Urinary bladder (tissue), 4 donors: ENCODE results near the gene SH3GLB1. TPM values are rescaled to one million over a fixed set of nuclear protein-coding genes. Genes with fewer than 3 reads are reported as not detected.
"Not testable (repeated sequence)": the region's sequence is repeated elsewhere in the genome, so short reads cannot be mapped to it uniquely, and the experiment has no call there.

Experiments
- DNase-seq: peaks from one replicate; pipeline ENCODE4 v3.0.0-alpha.2; 2015; ENCODE audit errors: extremely low spot score
- H3K27ac ChIP-seq: one replicate; pipeline ENCODE4 v1.5.1; 2013; ENCODE audit warnings: low read depth, mild to moderate bottlenecking, moderate library complexity
- H3K36me3 ChIP-seq: one replicate; pipeline ENCODE4 v1.6.1; 2013; ENCODE audit warnings: mild to moderate bottlenecking, moderate library complexity; ENCODE audit not compliant: insufficient read depth
- H3K4me1 ChIP-seq: one replicate; pipeline ENCODE4 v1.6.1; 2013; ENCODE audit warnings: mild to moderate bottlenecking, moderate library complexity; ENCODE audit not compliant: insufficient read depth
- H3K4me3 ChIP-seq: one replicate; pipeline ENCODE4 v1.5.1; 2013; ENCODE audit warnings: low read depth, low read length
- WGBS: extraction: QIAGEN DNeasy Blood & Tissue Kit; methylation state at CpG from one replicate; pipeline ENCODE4 v1.1.7; 2013; 5-methylcytosine and 5-hydroxymethylcytosine counted together
- polyA plus RNA-seq: library from polyadenylated mRNA; stranded (reverse); fragments of 200-250 nt; gene quantifications from one replicate; pipeline ENCODE4 v1.2.3, GENCODE V29; 2013
- total RNA-seq: library from RNA; depleted of rRNA; stranded (reverse); fragments of >200 nt; gene quantifications from one replicate; pipeline ENCODE4 v1.2.3, GENCODE V29; 2014
- donor health status: healthy with polysubstance abuse.
- donor health status: healthy.

The SH3GLB1 gene
- total RNA-seq (104 TPM), polyA plus RNA-seq (35.1 TPM)

GRCh38 chr1:86704458-86704971, at the start of gene SH3GLB1:
Gene SH3GLB1, plus strand, starts transcription at chr1:86704576. Its CDS starts 324 bp downstream, at chr1:86704900.
- Histone ChIP-seq H3K27ac (peak within 1 kb of the TSS; percentile 99), H3K4me1 (peaks cover 2% of the 10 kb centered on the region), H3K4me3 (peak within 1 kb of the TSS; percentile 91), H3K36me3 (no peaks in the 10 kb centered on the region)
- WGBS, result under 1% methylated on average over 71 of the region's 71 CpGs
- peak; percentile 70 for DNase-seq

GRCh38 chr1:86658381-86658780, 46.0 kb upstream of the SH3GLB1 start:
- H3K4me1 ChIP-seq, H3K4me3 ChIP-seq, H3K36me3 ChIP-seq, DNase-seq, H3K27ac ChIP-seq: not testable (repeated sequence)
- WGBS, result 85% methylated on average over 7 of the region's 7 CpGs

GRCh38 chr1:86666368-86666767, 38.0 kb upstream of the SH3GLB1 start:
- WGBS, result 92% methylated on average over 4 of the region's 4 CpGs
- H3K4me1 ChIP-seq, result no peaks in the 10 kb centered on the region
- H3K4me3 ChIP-seq, result no peak overlapping the region
- no peak for DNase-seq
- no peak overlapping the region for H3K27ac ChIP-seq
- H3K36me3 ChIP-seq, result no peaks in the 10 kb centered on the region

GRCh38 chr1:86687595-86687994, 16.8 kb upstream of the SH3GLB1 start:
- Histone ChIP-seq H3K27ac (no peak overlapping the region), H3K36me3 (no peaks in the 10 kb centered on the region), H3K4me1 (no peaks in the 10 kb centered on the region), H3K4me3 (no peak overlapping the region)
- 81% methylated on average over 1 of the region's 1 CpG for WGBS
- DNase-seq, result no peak

- WGBS, result 60% methylated on average over 6 of the region's 6 CpGs
- no peak for DNase-seq
These were observed 11.7 kb upstream of the SH3GLB1 start for GRCh38 chr1:86692641-86693040.

GRCh38 chr1:86695400-86695799, 9.0 kb upstream of the SH3GLB1 start:
- Histone ChIP-seq H3K4me1 (no peaks in the 10 kb centered on the region), H3K4me3 (no peak overlapping the region), H3K36me3 (no peaks in the 10 kb centered on the region), H3K27ac (no peak overlapping the region)
- WGBS, result 78% methylated on average over 2 of the region's 2 CpGs
- DNase-seq, result no peak

More at GRCh38 chr1:86692641-86693040, 11.7 kb upstream of the SH3GLB1 start:
- Histone ChIP-seq H3K4me3 (no peak overlapping the region), H3K36me3 (no peaks in the 10 kb centered on the region), H3K4me1 (no peaks in the 10 kb centered on the region), H3K27ac (no peak overlapping the region)

GRCh38 chr1:86696522-86696921, 7.9 kb upstream of the SH3GLB1 start:
- Histone ChIP-seq H3K36me3 (no peaks in the 10 kb centered on the region), H3K27ac (no peak overlapping the region), H3K4me3 (no peak overlapping the region), H3K4me1 (no peaks in the 10 kb centered on the region)
- 79% methylated on average over 1 of the region's 1 CpG for WGBS
- no peak for DNase-seq

GRCh38 chr1:86699186-86699585, 5.2 kb upstream of the SH3GLB1 start:
- 90% methylated on average over 2 of the region's 2 CpGs for WGBS
- no peak for DNase-seq
- Histone ChIP-seq H3K4me1 (no peaks in the 10 kb centered on the region), H3K36me3 (no peaks in the 10 kb centered on the region), H3K27ac (no peak overlapping the region), H3K4me3 (no peak overlapping the region)

- H3K36me3 ChIP-seq, result no peaks in the 10 kb centered on the region
- H3K27ac ChIP-seq, result no peak overlapping the region
- 60% methylated on average over 1 of the region's 1 CpG for WGBS
- no peaks in the 10 kb centered on the region for H3K4me1 ChIP-seq
- DNase-seq, result no peak
- H3K4me3 ChIP-seq, result no peak overlapping the region
These were observed 2.6 kb upstream of the SH3GLB1 start for GRCh38 chr1:86701731-86702130.

- not testable (repeated sequence) for DNase-seq, H3K27ac ChIP-seq, H3K4me1 ChIP-seq, H3K36me3 ChIP-seq, H3K4me3 ChIP-seq
- WGBS, result 95% methylated on average over 5 of the region's 5 CpGs
These were observed 1.4 kb upstream of the SH3GLB1 start for GRCh38 chr1:86702954-86703494.

GRCh38 chr1:86703696-86704457, 499 bp upstream of the SH3GLB1 start:
- Histone ChIP-seq H3K4me3 (peak overlapping the region; percentile 91), H3K27ac (peak overlapping the region; percentile 99), H3K36me3 (no peaks in the 10 kb centered on the region), H3K4me1 (peaks cover 2% of the 10 kb centered on the region)
- DNase-seq, result peak; percentile 13
- WGBS, result 16% methylated on average over 34 of the region's 34 CpGs

GRCh38 chr1:86704972-86705664, 742 bp downstream of the SH3GLB1 start:
- peak overlapping the region; percentile 91 for H3K4me3 ChIP-seq
- peak overlapping the region; percentile 99 for H3K27ac ChIP-seq
- DNase-seq, result peak; percentile 17
- H3K4me1 ChIP-seq, result peaks cover 2% of the 10 kb centered on the region
- under 1% methylated on average over 41 of the region's 41 CpGs for WGBS
- no peaks in the 10 kb centered on the region for H3K36me3 ChIP-seq

- H3K4me3 ChIP-seq, result peak overlapping the region; percentile 91
- peaks cover 2% of the 10 kb centered on the region for H3K4me1 ChIP-seq
- H3K36me3 ChIP-seq, result peaks cover 1% of the 10 kb centered on the region
- DNase-seq, result no peak
- peak overlapping the region; percentile 99 for H3K27ac ChIP-seq
- under 1% methylated on average over 4 of the region's 4 CpGs for WGBS
These were observed 1.2 kb downstream of the SH3GLB1 start for GRCh38 chr1:86705665-86705985.
